Activated gamma-delta T cell treated with anti-CD3 and anti-CD28 coated beads, Interleukin-2, amount 50 U/mL, for 16 hours (primary cell): ENCODE data around the gene RPS6KA6.
"Not testable (repeated sequence)": the region's sequence is repeated elsewhere in the genome, so short reads cannot be mapped to it uniquely, and the experiment has no call there.

Experiments used
- DNase-seq: peaks from one replicate; pipeline ENCODE4 v3.0.0-alpha.2; 2020; ENCODE audit warnings: low read depth

Gene RPS6KA6

DNA sequence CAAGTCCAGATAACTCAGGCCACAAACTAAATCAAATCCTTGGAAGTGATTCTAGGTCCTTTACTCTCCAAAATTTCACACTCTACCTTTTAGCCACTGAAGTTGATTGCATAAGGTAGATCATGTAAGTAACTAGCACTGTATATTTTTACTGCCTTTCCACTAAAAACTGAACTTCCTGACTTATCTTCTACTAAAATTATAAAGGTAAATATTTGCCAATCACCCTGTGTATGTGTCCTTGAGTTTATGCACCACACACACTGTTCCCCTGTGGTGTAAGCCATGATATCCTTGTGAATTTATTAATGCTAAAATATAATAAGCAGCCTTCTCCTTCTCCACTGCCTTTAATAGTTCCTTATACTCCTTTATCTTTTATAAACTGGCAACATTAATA is 25.6 kb downstream of the RPS6KA6 start:
- DNase-seq = no peak

- no peak for DNase-seq
These were observed 26.4 kb downstream of the RPS6KA6 start for GRCh38 chrX:84161641-84162040.

DNA sequence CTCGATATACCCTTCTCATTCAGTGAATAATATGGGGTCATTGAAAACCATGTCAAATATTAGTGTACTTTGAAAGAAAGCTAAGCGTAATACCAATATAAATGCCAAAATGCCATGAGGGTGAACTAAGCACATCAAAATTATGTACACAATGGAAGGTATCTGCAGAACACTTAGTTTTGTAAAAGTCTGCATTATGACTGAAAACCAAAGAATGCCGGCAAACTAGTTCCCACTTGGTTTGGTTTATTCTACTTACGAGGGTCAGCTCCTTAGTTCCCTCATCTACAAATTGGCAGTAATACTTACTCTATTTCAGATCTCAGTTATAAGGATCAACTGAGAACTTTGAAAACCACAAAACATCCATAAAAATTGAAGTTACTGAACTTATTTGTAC is 27.3 kb downstream of the RPS6KA6 start:
- DNase-seq = no peak

DNA sequence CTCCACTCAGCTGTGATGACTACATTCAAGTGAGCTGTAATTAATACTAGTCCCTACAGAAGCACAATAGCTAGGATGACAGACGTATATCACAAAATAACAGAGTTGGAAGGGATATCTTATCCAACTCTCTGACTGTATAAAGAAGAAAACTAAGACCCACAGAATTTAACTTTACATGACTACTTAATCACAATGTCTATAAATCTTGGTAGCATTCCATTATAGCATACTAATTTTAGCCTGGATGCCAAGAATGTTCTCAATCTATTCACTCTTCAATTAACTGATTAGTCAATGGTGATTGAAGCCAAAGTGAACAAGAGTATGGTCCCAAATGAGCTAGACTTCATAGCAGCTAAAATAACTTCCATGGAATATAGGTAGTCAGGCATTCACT is 31.2 kb downstream of the RPS6KA6 start:
- no peak for DNase-seq

- DNase-seq = no peak
These were observed 32.1 kb downstream of the RPS6KA6 start for GRCh38 chrX:84155938-84156337.

GRCh38 chrX:84153538-84153937 is 34.5 kb downstream of the RPS6KA6 start:
- DNase-seq = no peak

- no peak for DNase-seq
These were observed 43.0 kb downstream of the RPS6KA6 start for GRCh38 chrX:84144991-84145390.

GRCh38 chrX:84144281-84144680 is 43.7 kb downstream of the RPS6KA6 start:
- DNase-seq = no peak

DNA sequence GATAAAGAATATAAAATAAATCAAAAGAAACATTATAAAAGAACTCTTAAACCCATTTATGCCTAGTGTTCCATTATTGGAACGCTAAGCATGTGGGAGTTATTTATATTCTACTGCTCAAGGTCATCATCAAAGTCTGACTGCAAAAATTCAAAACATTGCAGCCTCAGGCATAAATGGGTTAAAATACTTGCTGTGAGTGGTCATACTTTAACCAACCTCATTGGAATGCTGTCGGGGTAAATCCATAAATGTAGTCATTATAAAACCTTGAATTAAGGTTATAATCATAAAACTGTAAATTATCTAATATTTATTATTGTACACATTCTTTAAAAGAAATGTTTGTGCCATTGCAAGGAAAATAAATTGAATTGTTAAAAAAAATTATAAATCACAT is 55.0 kb downstream of the RPS6KA6 start:
- DNase-seq = no peak

- DNase-seq = no peak
These were observed 64.4 kb downstream of the RPS6KA6 start for GRCh38 chrX:84123585-84123984.

- no peak for DNase-seq
These were observed 69.2 kb downstream of the RPS6KA6 start for GRCh38 chrX:84118769-84119168.

GRCh38 chrX:84118315-84118714 is 69.7 kb downstream of the RPS6KA6 start:
- DNase-seq = no peak

DNA sequence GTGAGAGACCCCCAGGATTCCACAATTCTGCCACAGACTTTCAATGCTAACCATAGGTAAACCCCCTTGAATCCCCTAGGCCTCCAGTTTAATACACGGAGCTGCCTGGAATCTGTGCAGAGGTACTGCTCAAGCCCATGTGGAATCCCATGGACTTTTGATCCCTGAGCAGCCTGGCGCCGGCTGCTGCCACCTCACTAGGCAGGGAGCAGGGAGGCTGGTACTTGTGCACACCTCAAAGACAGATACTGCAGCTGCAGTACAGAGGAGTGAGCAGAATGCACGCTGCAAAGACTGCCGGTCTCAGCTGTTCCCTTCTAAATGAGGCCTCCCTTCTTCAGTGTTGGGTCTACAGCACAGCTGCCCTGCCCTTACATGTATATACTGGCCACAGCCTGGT is 79.4 kb downstream of the RPS6KA6 start:
- DNase-seq = no peak

GRCh38 chrX:84099120-84099519 is 88.9 kb downstream of the RPS6KA6 start:
- DNase-seq = no peak

DNA sequence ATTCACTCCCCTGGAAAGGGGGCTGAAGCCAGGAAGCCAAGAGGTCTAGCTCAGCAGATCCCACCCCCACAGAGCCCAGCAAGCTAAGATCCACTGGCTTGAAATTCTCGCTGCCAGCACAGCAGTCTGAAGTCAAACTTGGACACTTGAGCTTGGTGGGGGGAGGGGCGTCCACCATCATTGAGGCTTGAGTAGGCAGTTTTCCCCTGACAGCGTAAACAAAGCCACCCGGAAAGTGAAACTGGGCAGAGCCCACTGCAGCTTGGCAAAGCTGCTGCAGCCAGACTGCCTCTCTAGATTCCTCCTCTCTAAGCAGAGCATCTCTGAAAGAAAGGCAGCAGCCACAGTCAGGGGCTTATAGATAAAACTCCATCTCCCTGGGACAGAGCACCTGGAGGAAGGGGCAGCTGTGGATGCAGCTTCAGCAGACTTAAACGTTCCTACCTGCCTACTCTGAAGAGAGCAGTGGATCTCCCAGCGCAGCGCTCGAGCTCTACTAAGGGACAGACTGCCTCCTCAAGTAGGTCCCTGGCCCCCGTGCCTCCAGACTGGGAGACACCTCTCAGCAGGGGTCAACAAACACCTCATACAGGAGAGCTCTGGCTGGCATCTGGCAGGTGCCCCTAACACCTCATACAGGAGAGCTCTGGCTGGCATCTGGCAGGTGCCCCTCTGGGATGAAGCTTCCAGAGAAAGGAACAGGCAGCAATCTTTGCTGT is 108.4 kb downstream of the RPS6KA6 start:
- DNase-seq = not testable (repeated sequence)

GRCh38 chrX:84078991-84079390 is 109.0 kb downstream of the RPS6KA6 start:
- DNase-seq = no peak

- DNase-seq = no peak
These were observed 123.2 kb downstream of the RPS6KA6 start for GRCh38 chrX:84064814-84065213.

DNA sequence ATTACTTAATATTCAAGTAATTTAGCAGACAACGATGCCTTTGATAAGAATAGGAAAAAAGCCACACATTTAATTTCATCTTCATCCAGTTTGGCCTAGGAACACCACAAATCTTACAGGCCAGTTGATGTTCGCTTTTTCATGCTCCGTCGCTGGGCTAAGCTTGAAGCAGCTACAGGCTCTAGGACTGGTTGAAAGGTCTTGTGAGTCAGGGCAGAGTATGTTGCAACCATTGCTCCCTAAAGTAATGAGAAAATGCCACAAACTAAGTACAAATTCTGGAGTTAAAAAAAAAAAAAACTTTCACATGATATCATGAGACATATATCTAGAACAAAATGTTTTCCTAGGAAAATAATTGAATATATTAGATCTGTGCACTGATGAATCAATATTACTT is 123.8 kb downstream of the RPS6KA6 start:
- DNase-seq = no peak

- no peak for DNase-seq
These were observed 140.7 kb downstream of the RPS6KA6 start for GRCh38 chrX:84047339-84047738.

DNA sequence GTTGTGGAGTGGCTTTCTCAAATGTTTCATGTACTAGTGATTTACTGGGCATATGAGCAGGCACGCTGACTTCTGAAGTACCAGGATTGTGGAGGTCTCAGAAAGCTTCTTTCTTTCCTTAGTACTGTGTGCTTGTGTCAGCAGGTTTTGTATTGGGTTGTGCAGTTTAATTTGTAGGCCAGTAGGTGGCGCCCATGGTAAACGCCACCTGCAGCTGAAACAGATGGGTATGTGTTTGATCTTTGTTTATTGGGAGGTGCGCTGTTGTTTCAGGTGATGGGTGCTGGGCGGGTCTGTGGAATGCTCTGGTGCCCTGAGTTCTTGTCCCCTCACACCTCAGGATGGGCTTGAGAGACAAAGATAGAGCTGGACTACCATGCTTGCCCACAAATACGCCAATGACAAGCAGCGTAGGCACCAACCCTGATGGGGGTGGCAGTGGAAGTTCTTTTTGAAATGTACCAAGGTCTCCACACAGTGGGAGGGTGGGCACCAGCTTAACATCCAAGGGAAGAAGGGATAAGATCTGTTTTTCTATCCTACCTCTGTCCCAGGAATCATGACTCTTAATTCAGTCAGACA is 141.5 kb downstream of the RPS6KA6 start:
- no peak for DNase-seq

DNA sequence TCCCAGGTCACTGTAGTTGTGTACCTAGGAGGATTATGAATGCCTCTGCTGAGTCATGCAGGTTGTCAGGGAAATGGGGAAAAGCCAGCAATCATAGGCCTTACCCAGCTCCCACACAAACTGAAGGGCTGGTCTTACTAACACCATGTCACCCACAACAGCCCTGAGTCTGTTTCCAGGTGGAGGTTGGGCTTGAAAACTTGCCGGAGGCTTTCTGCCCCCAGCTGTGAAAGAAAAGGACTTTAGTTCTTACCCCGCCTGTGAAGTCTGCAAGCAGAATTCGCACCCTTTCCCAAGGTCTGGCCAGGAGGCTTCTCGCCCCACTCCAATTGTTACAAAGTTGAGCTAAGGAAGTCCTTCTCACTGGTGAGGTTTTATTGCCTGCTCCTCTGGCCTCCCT is 143.9 kb downstream of the RPS6KA6 start:
- DNase-seq = no peak
